GM19452 (cell line): ENCODE measurements around the gene OBP2B.
"Not testable (repeated sequence)": the region's sequence is repeated elsewhere in the genome, so short reads cannot be mapped to it uniquely, and the experiment has no call there.

ENCODE experiments used
- ATAC-seq: cut with Tn5 transposase; IDR thresholded peaks from one replicate; pipeline ENCODE4 v1.9.1; 2021; ENCODE audit not compliant: unreplicated experiment

The OBP2B gene

DNA sequence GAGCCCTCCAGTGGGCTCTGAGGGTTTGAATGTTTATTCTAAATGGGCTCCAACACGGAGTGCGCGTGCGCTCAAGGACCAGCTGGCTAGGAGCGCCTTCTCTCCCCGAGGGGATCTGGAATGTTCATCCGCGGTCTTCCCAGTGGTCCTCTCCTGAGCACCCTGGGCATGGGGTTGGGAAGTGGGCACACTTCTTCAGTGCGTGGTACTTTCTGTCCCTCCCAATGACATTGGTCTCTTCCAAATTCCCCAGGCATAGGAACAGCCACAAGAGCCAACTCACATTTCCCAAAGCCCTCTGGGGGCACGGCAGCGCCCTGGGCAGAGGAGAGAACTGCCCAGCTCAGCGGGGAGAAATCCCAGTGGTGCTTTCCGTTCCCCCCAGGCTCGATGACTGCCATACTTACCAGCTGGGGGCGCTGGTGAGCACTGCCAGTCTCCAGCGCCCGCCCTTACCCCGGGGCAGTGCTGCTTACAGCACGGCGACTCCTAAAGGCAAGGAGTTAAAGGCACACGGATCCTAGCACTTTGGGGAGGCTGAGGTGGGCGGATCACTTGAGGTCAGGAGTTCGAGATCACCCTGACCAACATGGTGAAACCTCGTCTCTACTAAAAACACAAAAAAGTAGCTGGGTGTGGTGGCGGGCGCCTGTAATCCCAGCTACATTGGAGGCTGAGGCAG lies 29.9 kb upstream of the OBP2B start:
- no peak for ATAC-seq

DNA sequence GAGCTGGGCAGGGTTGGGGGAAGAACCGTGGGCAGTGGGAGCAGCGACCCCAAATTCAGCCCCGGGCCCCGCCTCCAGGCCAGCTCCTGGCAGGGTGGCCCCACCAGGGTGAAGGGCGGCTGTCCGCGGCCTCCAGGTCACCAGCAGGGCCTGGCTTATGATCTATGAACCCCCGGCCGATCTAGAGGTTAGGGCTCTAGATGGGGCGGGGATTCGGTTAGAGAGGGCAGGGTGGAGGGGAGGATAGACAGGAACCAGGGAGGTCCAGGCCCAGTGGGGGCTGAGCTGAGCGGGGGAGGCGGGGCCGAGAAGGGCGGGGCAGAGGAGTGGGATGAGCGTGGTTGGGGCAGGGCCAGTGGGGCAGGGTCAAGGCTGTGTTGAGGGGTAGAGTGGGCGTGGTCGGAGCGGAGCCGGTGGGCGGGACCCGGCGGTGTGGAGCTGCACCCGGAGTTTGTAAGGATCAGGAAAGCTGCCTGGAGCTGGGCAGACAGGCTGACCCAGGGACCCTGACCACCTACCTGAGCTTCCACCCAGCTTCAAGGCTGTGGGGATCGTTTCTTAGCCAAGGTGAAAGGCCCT lies 29.3 kb upstream of the OBP2B start:
- no peak for ATAC-seq

DNA sequence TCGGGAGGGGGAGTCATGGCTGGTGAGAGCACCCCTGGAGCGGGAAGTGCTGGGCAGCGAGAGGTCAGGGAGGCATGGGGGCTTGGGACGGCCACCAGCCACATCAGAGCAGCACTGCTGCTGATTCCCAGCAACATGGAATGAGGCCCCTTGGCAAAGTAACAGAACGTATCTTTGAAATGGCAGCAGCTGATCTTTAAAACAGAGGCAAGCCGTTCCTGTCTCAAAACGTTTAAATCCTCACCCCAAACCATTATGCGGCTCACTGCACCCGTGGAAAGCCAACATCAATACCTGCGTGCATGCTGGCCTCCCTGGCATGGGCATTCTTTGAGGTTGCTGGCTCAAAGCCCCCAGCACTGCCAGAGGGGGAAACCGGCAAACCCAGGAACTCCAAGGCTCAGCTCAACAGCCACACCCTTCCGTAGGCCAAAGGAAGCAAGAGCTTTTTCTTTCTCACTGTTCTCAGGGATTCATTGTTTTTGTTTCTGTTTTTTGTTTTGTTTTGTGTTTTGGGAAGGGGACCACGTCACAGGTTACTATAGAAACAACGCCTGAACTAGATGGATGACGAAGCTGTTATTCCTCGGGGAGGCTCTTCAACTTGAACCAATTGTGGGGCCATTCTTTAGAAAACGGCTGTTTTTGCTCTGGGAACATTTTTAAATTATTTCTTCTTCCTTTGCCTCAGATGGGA lies 28.1 kb upstream of the OBP2B start:
- no peak for ATAC-seq

DNA sequence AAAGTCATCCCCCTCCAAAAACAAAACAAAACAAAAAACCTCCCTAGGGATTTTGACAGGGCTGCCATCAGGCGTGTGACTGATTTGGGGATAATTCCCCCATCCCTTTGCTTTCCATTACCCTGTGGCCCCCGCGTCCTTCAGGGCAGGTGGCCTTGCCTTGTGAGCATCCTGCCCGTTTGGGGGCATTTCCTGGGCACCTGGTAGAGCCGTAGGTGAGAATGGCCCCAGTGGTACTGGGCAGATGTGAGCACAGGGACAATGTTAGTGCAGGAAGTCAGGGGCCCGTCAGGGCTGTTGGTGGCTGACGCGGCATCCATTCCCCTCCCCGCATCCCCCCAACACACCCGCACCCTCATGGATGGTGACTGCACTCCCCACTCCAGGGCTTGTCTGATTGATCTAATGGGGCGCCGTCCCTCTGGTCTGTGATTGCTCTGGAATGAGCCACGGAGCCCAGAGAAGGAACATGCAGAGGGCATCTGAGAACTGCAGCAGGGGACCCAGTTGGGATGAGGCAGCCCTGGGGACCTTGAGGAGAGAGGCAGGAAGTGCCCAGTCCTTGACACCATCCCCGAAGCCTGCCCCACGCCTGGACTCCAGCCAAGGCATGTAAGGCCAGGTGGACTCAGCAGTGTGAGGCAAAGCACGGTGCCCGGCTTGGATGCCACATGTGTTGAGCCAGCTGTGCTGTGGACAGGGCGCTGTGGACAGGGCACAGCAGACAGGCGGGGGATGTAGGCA lies 27.4 kb upstream of the OBP2B start:
- ATAC-seq: not testable (repeated sequence)

DNA sequence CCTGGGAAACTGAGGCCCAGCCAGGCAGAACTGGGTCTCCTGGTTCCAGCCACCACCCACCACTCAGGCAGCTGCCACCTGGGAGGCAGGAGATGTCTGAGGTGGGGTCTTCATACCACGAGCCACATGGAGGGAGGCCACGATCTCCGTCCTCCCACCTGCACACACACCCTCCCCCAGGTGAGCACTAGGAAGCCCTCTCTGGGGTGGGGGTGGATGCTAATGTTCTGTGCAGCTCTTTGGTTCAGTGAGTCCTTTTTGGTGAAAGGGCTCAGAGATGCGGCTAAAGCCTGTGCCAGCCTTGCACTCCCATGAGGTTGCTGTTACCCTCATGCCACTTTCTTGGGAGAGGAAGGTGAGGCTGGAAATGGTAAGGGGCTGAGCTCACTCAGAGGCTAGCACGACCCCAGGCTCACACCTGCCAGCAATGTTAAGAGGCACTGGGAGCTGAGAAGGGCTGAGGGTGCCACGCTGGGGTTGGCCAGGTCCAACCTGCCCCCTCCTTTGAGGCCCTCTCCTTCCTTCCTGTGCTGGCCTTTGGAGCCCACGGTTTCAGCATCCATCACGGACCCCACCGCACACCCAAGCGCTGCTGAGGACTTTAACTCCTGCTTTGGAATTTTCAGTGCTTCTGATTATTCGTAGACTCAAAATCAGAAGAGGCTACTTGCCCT lies 26.6 kb upstream of the OBP2B start:
- ATAC-seq: no peak

DNA sequence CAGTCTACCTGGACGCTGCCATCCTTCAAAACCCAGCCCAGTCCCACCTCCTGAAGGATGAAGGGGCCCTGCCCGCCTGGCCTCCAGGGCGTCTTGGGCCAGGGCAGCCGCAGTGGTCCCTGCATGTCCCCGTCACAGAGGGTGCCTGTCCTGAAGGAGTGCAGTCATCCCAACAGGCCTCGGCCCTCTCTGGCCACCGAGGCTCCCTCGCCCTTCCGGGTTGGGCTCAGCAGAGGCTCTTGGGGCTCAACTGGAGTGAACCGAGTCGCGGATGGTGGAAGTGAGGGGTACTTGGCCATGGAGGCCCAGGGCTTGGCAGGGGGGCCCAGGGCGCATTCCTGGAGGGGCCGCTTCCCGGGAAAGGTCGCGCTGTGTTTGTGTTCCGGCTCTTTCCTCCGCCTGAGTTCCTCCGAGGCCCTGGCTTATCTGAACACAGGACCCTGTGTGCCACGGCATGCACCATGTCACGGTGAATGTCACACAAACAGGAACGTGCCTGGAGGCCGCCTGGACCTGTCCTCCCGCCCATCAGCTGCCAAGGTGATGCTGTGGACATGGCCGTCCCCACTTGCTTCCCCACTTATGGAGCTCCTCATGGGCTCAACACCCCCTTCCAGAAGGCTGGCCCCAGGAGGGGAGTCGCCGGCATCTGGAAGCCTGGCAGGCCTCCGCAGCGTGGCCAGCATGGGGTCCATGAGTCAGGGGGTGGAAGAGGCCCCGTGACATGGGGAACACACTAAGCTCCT lies 25.7 kb upstream of the OBP2B start:
- no peak for ATAC-seq

DNA sequence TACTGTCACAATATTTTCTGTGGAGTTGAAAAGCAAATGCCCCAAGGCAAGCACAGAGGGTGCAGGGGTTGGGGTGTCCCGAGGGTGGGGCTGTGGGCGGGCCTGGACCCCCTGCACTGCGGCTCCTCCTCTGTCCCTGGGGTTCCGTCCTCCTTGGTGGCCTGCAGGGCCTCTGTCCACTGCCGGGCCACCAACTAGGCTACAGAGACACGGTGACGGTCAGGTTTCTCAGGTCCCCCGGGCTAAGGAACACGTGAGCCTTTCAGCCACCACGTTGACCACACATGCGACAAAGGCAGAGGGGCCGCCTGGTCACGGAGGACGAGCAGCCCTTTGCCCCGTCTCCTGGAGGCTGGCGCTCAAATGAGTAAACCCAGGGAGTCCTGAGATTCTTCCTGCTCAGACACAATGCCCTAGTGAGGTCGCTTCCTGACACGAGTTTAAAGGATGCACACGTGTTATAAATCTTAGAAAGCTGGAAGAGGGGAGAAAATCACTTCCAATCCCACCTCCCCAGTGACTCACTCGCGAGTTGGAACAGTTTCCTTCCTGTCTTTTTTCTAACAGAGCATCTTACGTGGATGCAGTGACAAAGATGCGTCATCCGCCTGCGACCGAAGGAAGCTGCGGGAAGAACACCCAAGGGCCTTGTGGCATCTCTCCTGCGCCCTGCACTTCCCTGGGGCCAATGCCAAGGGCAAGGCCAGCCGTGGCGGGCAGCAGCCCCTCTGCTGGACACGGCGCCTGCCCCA lies 24.8 kb upstream of the OBP2B start:
- no peak for ATAC-seq

DNA sequence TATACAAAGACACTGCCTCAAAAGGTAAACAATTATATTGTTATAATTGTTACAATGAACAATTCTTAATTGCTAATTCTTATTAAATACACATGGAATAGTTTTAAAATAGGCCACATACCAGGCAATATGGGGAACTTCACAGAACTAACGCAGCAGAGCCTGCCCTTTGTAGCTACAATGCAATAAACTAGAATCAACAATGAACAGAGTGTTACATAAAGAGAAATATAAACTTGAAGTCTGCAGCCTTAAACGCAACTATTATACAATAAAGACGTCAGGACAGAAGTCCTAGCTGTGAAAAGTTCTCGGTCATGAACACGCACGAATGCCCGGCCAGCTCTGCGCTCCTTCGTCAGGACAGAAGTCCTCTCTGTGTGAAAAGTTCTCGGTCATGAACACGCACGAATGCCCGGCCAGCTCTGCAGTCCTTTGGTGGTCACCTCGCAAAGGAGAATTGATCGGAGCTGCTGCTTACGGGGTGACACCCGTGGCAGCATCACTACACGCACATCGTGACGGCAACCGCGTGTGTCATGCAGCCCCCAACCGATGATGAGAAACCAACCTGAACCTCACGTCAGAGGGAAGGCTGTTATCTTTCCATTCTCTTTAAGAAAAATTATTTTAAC lies 23.0 kb upstream of the OBP2B start:
- ATAC-seq: not testable (repeated sequence)

DNA sequence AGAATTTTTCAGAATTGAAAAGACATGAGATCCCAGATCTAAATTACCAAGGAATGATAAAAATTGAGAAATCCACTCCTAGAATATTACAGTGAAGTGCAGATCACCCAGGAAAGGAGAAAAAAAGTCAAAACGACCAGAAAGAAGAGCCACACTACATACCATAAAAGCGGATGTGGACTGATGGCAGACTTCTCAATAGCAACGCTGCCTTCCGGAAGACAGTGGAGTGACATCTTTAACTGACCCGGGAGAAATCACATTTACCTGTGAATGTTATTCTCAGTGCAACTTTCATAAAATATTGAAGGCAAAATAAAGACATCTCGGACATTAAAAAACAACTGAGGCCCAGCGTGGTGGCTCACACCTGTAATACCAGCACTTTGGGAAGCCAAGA lies 21.5 kb upstream of the OBP2B start:
- not testable (repeated sequence) for ATAC-seq

DNA sequence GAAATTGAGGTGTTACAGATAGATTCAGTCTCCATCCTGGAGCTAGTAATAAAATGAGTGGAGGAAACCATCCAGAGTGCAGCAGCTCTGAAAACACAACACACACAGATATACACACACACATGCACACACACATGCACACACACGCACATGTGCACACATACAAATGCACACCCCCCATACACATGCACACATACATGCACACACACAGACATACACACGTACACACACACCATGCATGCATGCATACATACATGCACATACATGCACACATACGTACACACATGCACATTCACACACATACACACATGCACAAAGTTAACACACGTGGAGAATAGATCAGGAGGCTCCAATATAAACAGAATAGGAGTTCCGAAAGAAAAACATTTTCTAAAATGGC lies 21.0 kb upstream of the OBP2B start:
- ATAC-seq: no peak

DNA sequence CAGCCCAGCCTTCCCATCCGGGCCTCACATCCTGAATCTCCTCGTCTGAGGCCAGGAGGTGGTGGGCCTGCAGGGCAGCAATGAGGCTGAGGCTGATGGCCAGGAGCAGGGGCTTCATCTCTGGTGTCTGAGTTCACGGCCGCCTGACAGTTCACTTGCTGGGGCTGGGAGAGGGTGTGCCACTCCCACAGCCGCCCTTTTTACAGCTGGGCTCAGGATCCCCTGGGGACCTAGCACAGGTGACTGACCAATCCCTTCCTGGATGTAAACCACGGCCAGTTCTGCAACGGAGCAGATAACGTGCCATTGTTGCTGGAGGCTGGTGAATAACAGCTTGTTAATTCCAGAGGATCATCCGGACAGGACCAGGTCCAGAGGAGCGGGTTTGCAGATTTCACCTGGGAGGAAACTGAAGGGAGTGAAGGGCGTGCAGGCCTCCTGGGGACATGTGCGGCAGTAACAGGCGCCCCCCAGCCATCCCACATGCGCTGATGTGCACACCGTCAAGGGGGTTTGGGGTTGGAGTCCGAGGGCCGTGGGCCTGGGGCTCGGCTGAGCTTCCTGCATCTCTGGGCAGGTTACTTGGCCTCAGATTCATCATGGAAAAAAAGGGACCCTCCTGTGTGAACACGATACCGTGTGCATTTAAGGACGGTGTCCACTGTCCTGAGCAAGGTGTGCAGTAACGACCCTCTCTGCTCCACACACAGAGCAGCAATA lies 19.6 kb upstream of the OBP2B start:
- ATAC-seq: not testable (repeated sequence)

DNA sequence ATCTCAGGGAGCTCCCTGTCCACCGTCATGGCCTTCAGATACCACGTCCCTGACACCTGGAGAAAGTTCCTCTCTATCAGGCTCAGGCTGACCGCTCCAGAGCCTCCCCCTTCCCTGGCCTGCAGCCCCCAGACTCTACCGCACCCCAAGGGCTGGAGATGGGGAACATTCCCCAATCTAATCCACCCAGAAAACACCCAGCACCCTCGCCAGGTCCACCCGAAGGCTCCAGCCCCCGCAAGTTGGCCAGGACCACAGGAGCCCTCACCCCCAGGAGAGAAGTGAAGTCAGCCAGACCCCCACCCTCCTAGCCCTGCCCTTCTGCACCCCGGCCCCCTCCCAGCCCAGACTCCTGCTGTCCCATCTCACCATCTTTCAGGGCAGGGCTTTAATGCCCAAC lies 18.9 kb upstream of the OBP2B start:
- ATAC-seq: not testable (repeated sequence)

DNA sequence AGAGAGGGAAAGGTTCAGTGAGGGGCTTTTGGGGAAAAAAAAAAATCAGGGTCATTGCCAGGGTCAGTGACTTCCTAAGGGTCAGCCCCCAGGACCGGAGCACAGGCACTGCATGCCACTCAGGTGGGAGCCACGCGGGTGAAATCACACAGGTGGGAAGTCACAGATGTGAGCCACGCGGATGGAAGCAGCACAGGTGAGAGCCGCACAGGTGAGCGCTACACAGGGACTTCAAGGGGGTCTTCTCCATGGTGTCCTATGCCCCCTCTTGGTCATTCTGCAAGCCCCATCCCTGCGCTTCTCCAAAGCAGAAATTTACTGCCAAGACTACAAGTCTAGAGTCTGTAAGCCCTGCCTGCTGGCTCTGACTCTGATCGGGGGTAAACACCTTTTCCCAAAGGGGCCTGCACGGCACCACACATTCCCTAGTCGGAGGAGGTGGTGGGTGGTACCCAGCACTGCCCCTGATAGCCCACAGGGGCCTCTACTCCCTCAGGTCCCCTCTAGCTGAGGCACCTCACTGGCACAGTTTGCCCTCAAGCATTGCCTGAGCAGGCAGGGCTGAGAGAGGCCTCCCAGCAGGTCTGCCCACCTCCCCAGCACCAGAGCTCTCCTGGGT lies 18.3 kb upstream of the OBP2B start:
- no peak for ATAC-seq

DNA sequence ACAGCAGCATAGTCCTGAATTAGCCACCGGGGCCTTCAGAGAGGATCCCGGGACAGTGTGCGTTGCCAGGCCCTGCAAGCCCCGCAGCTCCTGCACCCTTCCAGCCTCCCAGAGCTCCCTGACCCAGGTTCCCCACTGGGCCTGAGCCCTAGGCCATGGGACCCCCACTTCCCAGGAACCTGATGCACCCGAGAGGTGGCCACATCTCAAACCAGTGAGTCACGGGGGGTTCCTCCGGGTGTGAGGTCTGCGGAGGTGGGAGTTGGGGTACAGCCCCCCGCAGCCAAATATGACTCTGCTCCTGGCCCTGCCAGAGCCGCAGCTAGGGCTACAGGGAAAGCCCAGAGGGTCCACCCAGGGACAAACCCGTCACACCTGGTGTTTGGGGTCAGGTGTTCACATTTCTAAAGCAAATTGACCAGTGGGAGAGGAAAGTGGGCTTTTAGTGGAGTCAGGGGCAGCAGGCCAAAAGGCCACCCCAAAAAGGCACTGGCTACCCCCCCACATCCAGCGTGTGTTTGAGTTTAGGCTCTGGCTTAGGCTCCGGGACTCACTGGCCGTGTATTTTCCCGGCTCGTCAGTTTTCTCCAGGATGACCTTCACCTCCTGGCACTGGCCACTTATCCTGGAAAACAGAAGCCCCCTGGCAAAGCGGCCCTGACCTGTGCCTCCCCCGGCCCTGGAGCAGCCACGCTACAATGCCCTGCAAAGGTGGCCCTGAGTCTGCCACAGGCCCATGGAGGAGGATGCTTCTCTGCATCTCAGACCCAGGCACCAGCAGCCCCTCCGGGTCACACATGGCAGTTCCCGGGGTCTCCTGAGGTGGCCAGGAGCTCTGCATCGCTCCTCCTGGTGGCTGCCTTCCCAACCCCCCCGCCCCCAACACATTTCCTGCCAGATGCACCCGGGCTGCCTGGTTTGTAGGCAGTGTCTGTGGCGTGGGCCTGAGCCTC lies 17.4 kb upstream of the OBP2B start:
- no peak for ATAC-seq

DNA sequence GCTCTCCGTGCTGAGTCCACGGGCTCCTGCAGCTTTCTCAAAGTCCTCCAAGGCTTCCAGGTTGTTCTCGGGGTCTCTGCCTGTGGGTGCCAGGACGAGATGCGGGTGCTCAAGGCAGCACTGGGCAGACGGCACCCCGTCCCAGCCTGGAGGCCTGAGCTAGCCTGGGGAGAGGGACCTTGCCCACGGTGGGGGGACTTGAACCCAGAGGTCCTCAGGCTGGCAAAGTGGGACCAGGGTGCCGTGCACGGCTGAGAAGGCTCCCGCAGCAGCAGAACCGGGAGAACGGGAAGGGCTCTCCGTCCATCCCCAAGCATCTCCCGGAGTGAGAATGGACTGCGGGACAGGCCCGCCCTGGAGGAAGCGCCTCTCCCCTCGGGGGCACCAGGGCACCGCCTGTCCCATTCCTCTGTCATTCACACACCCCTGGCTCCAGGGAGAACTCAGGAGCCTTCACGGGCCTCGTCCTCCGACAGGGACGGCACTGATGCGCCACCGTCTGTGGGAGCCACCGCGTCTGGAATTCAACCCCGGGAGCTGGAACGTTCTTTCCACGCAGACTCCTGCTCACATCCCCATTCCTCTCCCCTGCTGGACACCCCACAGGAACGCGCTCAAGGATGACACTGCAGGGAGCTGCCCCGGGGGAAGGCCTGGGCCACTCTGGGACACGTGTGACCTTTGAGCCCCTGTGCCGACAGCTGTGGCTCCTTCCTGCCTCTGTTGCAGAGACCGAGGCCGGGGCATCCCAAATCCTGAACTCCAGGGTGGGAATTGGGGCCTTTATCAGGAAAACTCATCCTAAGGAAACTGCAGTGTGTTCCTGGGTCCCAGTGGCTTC lies 16.3 kb upstream of the OBP2B start:
- no peak for ATAC-seq

DNA sequence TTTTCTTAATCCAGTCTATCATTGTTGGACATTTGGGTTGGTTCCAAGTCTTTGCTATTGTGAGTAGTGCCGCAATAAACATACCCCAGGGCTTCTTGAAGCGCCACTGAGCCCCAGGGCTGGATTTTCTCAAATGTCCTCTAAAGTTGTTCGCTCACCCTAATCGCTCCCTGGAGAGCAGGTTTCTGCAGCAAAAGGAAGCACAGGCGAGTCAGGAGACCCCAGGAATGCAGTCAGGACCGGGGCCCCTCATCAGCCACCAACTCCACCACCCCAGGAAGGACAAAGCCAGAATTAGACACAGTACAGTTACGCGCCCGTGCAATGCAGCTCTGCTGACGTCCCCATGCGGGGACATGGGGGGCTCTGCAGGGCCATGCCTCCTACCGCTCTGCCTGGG lies 15.7 kb upstream of the OBP2B start:
- no peak for ATAC-seq
